HepG2 (cell line): ENCODE data around the gene C1GALT1. TPM values are rescaled to one million over a fixed set of nuclear protein-coding genes. Genes with fewer than 3 reads are reported as not detected.

Experiments used
- ATAC-seq: fragments of 200-7000 bp; cut with Tn5 transposase; 3 replicates; pipeline ENCODE4 v1.9.1; 2020; ENCODE audit warnings: mild to moderate bottlenecking, moderate library complexity
- BruUV-seq: library from RNA; stranded (reverse); fragments of 400-500 nt; replicated peaks from 2 replicates; lab custom pipeline; 2021; lab: Mats Ljungman, UMichigan
- CTCF ChIA-PET: fragments of 300-600 bp; formaldehyde crosslinking; extraction: SDS; loops from one replicate; lab custom pipeline; 2021; ENCODE audit warnings: low total read pairs, inconsistent platforms, low intra/inter-chr PET ratio; lab: Yijun Ruan, JAX
- POLR2A ChIA-PET: fragments of 350-600 bp; sonication (Branson Sonifier 250); formaldehyde crosslinking; loops from one replicate; lab custom pipeline; 2020; ENCODE audit warnings: antibody characterized with exemption, inconsistent platforms; lab: Yijun Ruan, JAX
- DNase-seq: peaks from one replicate; pipeline ENCODE4 v3.0.0-alpha.2; 2015; ENCODE audit warnings: low spot score
- FAIRE-seq: peaks from 3 replicates; lab custom pipeline; 2011; peaks lifted over from hg19 to GRCh38; lab: Jason Lieb, UNC
- H2AFZ ChIP-seq: one replicate; pipeline ENCODE4 v1.6.1; 2011; ENCODE audit warnings: low read length, inconsistent platforms
- H3K27ac ChIP-seq: fragments of 300-600 bp; 3 replicates; pipeline ENCODE4 v1.8.0; 2011; ENCODE audit warnings: mixed run types, mild to moderate bottlenecking, mixed read lengths, low read length, inconsistent platforms; ENCODE audit not compliant: insufficient read depth; ENCODE audit errors: extremely low read length
- H3K27me3 ChIP-seq, 2 experiments: fragments of 200-600 bp in 1 of 2; 2 replicates in 1 of 2; 3 replicates in 1 of 2; pipeline versions ENCODE4 v1.6.0 to v1.8.0; 2011; ENCODE audit warnings: low read length in 2 of 2, mild to moderate bottlenecking in 2 of 2, moderate library complexity in 2 of 2, inconsistent platforms in 1 of 2; ENCODE audit not compliant: insufficient read depth in 2 of 2, control insufficient read depth in 1 of 2
- H3K36me3 ChIP-seq, 2 experiments: fragments of 200-600 bp in 1 of 2; replicated peaks in 1 of 2; 2 replicates in 1 of 2; 3 replicates in 1 of 2; pipeline versions ENCODE4 v1.5.1 to v1.8.0; 2011; ENCODE audit warnings: low read length in 2 of 2, inconsistent platforms in 1 of 2; ENCODE audit not compliant: insufficient read depth in 2 of 2, control insufficient read depth in 1 of 2
- H3K4me1 ChIP-seq: 2 replicates; pipeline ENCODE4 v1.5.1; 2012; ENCODE audit warnings: low read length, inconsistent platforms; ENCODE audit not compliant: insufficient read depth
- H3K4me2 ChIP-seq: 2 replicates; pipeline ENCODE4 v1.6.0; 2011; ENCODE audit warnings: low read depth, low read length, inconsistent platforms
- H3K4me3 ChIP-seq, 3 experiments: fragments of 200-600 bp in 1 of 3; sonication (generic), shearing (Covaris generic) in 1 of 3; replicated peaks in 1 of 3; 2 replicates each; pipeline ENCODE4 v1.5.1; 2011 to 2016; ENCODE audit warnings: low read length in 3 of 3, inconsistent platforms in 2 of 3, low read depth in 2 of 3, mild to moderate bottlenecking in 2 of 3, control low read depth in 1 of 3, mixed read lengths in 1 of 3; ENCODE audit not compliant: insufficient read depth in 1 of 3
- H3K79me2 ChIP-seq: one replicate; pipeline ENCODE4 v1.6.1; 2011; ENCODE audit warnings: low read length, inconsistent platforms; ENCODE audit not compliant: insufficient read depth
- H3K9ac ChIP-seq: 2 replicates; pipeline ENCODE4 v1.6.0; 2011; ENCODE audit warnings: mild to moderate bottlenecking, low read depth, low read length, inconsistent platforms; ENCODE audit not compliant: insufficient read depth
- H3K9me3 ChIP-seq: 2 replicates; pipeline ENCODE4 v1.5.1; 2012; ENCODE audit warnings: mild to moderate bottlenecking, low read length
- H4K20me1 ChIP-seq: 2 replicates; pipeline ENCODE4 v1.6.0; 2011; ENCODE audit warnings: inconsistent platforms, mild to moderate bottlenecking, low read length, moderate library complexity; ENCODE audit not compliant: insufficient read depth
- BHLHE40 ChIP-seq: IDR thresholded peaks from 2 replicates; pipeline ENCODE4 v1.6.1; 2011; ENCODE audit warnings: low read length, improper control_type of control experiment
- CEBPG ChIP-seq: IDR thresholded peaks from 2 replicates; pipeline ENCODE4 v1.6.1; 2016
- CSRNP1 ChIP-seq: sonication (generic); formaldehyde crosslinking; IDR thresholded peaks from 2 replicates; pipeline ENCODE4 v1.8.1; 2023; ENCODE audit warnings: mild to moderate bottlenecking, missing genetic modification reagents
- DRAP1 ChIP-seq: IDR thresholded peaks from 2 replicates; pipeline ENCODE4 v1.6.1; 2016; ENCODE audit warnings: missing genetic modification reagents, missing compliant biosample characterization
- KAT7 ChIP-seq: IDR thresholded peaks from 2 replicates; pipeline ENCODE4 v1.6.1; 2018; ENCODE audit warnings: borderline replicate concordance, missing compliant biosample characterization
- POLR2G ChIP-seq: fragments of 200-400 bp; formaldehyde crosslinking; IDR thresholded peaks from 2 replicates; pipeline ENCODE4 v1.6.1; 2018; ENCODE audit warnings: mild to moderate bottlenecking, low read depth, low read length, moderate library complexity
- RXRB ChIP-seq: IDR thresholded peaks from 2 replicates; pipeline ENCODE4 v1.6.1; 2016; ENCODE audit warnings: borderline replicate concordance, missing genetic modification reagents, missing compliant biosample characterization
- TRIM24 ChIP-seq: sonication (generic); formaldehyde crosslinking; IDR thresholded peaks from 2 replicates; pipeline ENCODE4 v1.8.0; 2022; ENCODE audit warnings: mild to moderate bottlenecking, missing genetic modification reagents
- YEATS2 ChIP-seq: sonication (generic); formaldehyde crosslinking; IDR thresholded peaks from 2 replicates; pipeline ENCODE4 v1.4.0; 2020; ENCODE audit warnings: missing genetic modification reagents, borderline replicate concordance
- ZNF276 ChIP-seq: sonication (generic); formaldehyde crosslinking; IDR thresholded peaks from 2 replicates; pipeline ENCODE4 v1.4.0; 2020; ENCODE audit warnings: mild to moderate bottlenecking, low read depth, missing genetic modification reagents
- WGBS: methylation state at CpG from one replicate; pipeline ENCODE4 v1.1.6; 2017; ENCODE audit warnings: low lambda C conversion rate; 5-methylcytosine and 5-hydroxymethylcytosine counted together
- in situ Hi-C: cut with HindIII; loops from 2 replicates; pipeline ENCODE4 v1.10.0; 2017; ENCODE audit warnings: low pct_unique_long_range_greater_than_20kb; ENCODE audit not compliant: extremely low pct_ligation_motif_present
- intact Hi-C: fragments of 100-400 bp; cut with micrococcal nuclease; formaldehyde crosslinking; loops from one replicate; pipeline ENCODE4 v1.10.0; 2022; ENCODE audit not compliant: unreplicated experiment
- polyA plus RNA-seq, 8 experiments: library from polyadenylated mRNA; depleted of rRNA in 3 of 8; stranded (reverse) in 7 of 8; unstranded in 1 of 8; fragments of >200 nt; fragmentation: Illumina TruSeq in 4 of 8; extraction: Trizol in 4 of 8; gene quantifications; 2 replicates each; pipeline versions ENCODE4 v1.2.1 to v1.2.3, GENCODE V29; 2011 to 2016; ENCODE audit warnings: low read depth in 4 of 8, missing spikeins in 1 of 8, mixed read lengths in 1 of 8; ENCODE audit not compliant: insufficient read depth in 1 of 8
- total RNA-seq, 5 experiments: library from RNA; depleted of rRNA; stranded (reverse); fragments of >200 nt; fragmentation: Illumina TruSeq; extraction: Trizol; gene quantifications; 2 replicates each; pipeline ENCODE4 v1.2.3, GENCODE V29; 2016; ENCODE audit warnings: low read depth in 1 of 5
- TF ChIP-seq, protein P1 (sequence below): sonication (generic); formaldehyde crosslinking; IDR thresholded peaks from 2 replicates; pipeline ENCODE4 v1.4.0; 2020; ENCODE audit warnings: mild to moderate bottlenecking, missing genetic modification reagents
- TF ChIP-seq, protein P2 (sequence below): sonication (generic); formaldehyde crosslinking; IDR thresholded peaks from 2 replicates; pipeline ENCODE4 v1.5.1; 2020; ENCODE audit warnings: missing genetic modification reagents, mild to moderate bottlenecking, borderline replicate concordance

The C1GALT1 gene
- total and polyA plus RNA-seq, 2 of the 13 experiments (the other 11 are each of a cell fraction or from before 2014, with no cell fraction given): 57.1 to 65.9 TPM

DNA sequence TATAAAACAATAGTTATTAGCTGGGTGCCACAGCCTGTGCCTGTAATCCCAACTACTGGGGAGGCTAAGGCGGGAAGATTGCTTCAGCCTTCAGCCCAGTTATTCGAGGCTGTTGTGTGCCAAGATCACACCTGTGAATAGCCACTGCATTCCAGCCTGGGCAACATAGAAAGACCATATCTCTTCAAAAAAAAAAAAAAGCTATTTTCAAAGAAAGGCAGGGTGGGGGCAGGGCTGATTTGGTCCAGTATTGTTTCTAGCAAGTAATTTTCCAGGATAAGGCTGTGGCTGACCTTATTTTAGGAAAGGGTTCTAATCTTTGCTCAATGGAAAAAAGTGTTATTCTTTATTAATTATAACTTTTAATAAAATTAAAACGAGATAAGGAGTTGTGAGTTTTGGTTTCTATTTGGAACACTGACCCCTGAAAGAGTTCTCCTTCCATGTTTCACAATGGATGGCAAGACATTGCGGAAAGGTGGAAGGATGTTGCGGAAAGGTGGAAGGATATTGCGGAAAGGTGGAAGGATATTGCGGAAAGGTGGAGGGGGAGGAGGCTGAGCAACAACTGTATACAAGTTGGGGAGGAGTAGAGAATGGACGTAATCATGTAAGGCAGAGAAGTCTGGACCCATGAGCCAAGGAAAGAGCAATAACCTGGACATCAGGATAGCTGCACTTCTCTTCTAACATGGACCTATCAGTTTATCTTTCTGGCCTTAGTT is 1.5 kb upstream of the C1GALT1 start:
- BruUV-seq: no TSS peak
- Histone ChIP-seq H3K36me3 (peaks cover 0 to under 1% of the 10 kb centered on the region in 2 experiments; a peak in 1 of 5 replicates), H3K27me3 (no peaks in the 10 kb centered on the region; a peak in 1 of 5 replicates), H2AFZ (no peak overlapping the region), H3K27ac (peak overlapping the region; percentile 98), H3K9me3 (no peaks in the 10 kb centered on the region), H3K4me3 (peak overlapping the region; percentile 63 to 83 (median 74); a peak in 4 of 6 replicates), H3K4me2 (peak overlapping the region; percentile 95), H3K4me1 (peaks cover 63% of the 10 kb centered on the region), H4K20me1 (peaks cover 8% of the 10 kb centered on the region), H3K9ac (peak overlapping the region; percentile 94), H3K79me2 (peaks cover 67% of the 10 kb centered on the region)
- DNase-seq: peak; percentile 34
- FAIRE-seq: no peak
- in situ Hi-C loops (loop anchor here (5.0 kb wide), 1 partner anchor 79 kb away; no protein-coding TSS in a partner anchor), intact Hi-C loops (no loop called here)
- ATAC-seq: no peak
- POLR2A ChIA-PET: interaction anchor here (0.8 to 3.8 kb wide), 16 partner anchors 9 to 1104 kb away, joined by 3 to 22 read pairs (median 4); no protein-coding TSS in a partner anchor
- 84% methylated on average over 8 of the region's 8 CpGs for WGBS
- CTCF ChIA-PET: no interaction called here
- TF ChIP-seq RXRB (CRISPR knock-in tag) (no peak), POLR2G (peak; percentile 53; the same call in 1 of the 2 replicates), TRIM24 (no peak), CSRNP1 (CRISPR knock-in tag) (no peak), KAT7 (CRISPR knock-in tag) (0 out of 2 replicates have a peak, but pooled peaks have one; percentile 3), ZNF276 (CRISPR knock-in tag) (no peak), DRAP1 (CRISPR knock-in tag) (no peak), BHLHE40 (no peak), YEATS2 (CRISPR knock-in tag) (no peak), CEBPG (CRISPR knock-in tag) (peak; percentile 27)
- TF ChIP-seq, protein P1, sequence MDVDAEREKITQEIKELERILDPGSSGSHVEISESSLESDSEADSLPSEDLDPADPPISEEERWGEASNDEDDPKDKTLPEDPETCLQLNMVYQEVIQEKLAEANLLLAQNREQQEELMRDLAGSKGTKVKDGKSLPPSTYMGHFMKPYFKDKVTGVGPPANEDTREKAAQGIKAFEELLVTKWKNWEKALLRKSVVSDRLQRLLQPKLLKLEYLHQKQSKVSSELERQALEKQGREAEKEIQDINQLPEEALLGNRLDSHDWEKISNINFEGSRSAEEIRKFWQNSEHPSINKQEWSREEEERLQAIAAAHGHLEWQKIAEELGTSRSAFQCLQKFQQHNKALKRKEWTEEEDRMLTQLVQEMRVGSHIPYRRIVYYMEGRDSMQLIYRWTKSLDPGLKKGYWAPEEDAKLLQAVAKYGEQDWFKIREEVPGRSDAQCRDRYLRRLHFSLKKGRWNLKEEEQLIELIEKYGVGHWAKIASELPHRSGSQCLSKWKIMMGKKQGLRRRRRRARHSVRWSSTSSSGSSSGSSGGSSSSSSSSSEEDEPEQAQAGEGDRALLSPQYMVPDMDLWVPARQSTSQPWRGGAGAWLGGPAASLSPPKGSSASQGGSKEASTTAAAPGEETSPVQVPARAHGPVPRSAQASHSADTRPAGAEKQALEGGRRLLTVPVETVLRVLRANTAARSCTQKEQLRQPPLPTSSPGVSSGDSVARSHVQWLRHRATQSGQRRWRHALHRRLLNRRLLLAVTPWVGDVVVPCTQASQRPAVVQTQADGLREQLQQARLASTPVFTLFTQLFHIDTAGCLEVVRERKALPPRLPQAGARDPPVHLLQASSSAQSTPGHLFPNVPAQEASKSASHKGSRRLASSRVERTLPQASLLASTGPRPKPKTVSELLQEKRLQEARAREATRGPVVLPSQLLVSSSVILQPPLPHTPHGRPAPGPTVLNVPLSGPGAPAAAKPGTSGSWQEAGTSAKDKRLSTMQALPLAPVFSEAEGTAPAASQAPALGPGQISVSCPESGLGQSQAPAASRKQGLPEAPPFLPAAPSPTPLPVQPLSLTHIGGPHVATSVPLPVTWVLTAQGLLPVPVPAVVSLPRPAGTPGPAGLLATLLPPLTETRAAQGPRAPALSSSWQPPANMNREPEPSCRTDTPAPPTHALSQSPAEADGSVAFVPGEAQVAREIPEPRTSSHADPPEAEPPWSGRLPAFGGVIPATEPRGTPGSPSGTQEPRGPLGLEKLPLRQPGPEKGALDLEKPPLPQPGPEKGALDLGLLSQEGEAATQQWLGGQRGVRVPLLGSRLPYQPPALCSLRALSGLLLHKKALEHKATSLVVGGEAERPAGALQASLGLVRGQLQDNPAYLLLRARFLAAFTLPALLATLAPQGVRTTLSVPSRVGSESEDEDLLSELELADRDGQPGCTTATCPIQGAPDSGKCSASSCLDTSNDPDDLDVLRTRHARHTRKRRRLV: no peak
- TF ChIP-seq, protein P2, sequence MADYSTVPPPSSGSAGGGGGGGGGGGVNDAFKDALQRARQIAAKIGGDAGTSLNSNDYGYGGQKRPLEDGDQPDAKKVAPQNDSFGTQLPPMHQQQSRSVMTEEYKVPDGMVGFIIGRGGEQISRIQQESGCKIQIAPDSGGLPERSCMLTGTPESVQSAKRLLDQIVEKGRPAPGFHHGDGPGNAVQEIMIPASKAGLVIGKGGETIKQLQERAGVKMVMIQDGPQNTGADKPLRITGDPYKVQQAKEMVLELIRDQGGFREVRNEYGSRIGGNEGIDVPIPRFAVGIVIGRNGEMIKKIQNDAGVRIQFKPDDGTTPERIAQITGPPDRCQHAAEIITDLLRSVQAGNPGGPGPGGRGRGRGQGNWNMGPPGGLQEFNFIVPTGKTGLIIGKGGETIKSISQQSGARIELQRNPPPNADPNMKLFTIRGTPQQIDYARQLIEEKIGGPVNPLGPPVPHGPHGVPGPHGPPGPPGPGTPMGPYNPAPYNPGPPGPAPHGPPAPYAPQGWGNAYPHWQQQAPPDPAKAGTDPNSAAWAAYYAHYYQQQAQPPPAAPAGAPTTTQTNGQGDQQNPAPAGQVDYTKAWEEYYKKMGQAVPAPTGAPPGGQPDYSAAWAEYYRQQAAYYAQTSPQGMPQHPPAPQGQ (CRISPR knock-in tag): no peak
